Esophagus squamous epithelium (tissue), 5 donors: Measurements from ENCODE around the gene IPO7. TPM values are rescaled to one million over a fixed set of nuclear protein-coding genes. Genes with fewer than 3 reads are reported as not detected.

Source experiments
- DNase-seq: peaks from one replicate; lab custom pipeline; 2025; lab: John Stamatoyannopoulos, UW
- H3K27ac ChIP-seq, 4 donors: fragments of 200-600 bp; sonication (generic); one replicate each; pipeline ENCODE4 v1.5.1; 2016 to 2019; ENCODE audit warnings: mild to moderate bottlenecking in 1 of 4
- H3K27me3 ChIP-seq, 4 donors: fragments of 200-600 bp; sonication (generic); 1 replicate in 3 of 4; 2 replicates in 1 of 4; pipeline versions ENCODE4 v1.5.1 to v1.6.0; 2017 to 2021; ENCODE audit warnings: antibody characterized with exemption in 1 of 4
- H3K36me3 ChIP-seq, 3 donors: fragments of 200-600 bp; sonication (generic); one replicate each; pipeline ENCODE4 v1.5.1; 2016 to 2019
- H3K4me1 ChIP-seq, 3 donors: fragments of 200-600 bp; sonication (generic); one replicate each; pipeline ENCODE4 v1.5.1; 2017 to 2019
- H3K4me3 ChIP-seq, 4 donors: fragments of 200-600 bp; sonication (generic); 1 replicate in 3 of 4; 2 replicates in 1 of 4; pipeline ENCODE4 v1.5.1; 2016 to 2019; ENCODE audit warnings: mild to moderate bottlenecking in 2 of 4, moderate library complexity in 1 of 4
- H3K9me3 ChIP-seq, 3 donors: fragments of 200-600 bp; sonication (generic); one replicate each; pipeline ENCODE4 v1.5.1; 2016 to 2019
- CTCF ChIP-seq, 6 experiments: fragments of 450-650 bp in 4 of 6; fragments of 200-600 bp in 2 of 6; sonication (generic) in 2 of 6; IDR thresholded peaks; one replicate each; pipeline ENCODE4 v1.5.1; 2016 to 2019; ENCODE audit warnings: antibody characterized with exemption in 6 of 6, mild to moderate bottlenecking in 4 of 6, moderate library complexity in 4 of 6
- POLR2A ChIP-seq, 4 donors: fragments of 450-650 bp; IDR thresholded peaks; one replicate each; pipeline ENCODE4 v1.6.1; 2017; ENCODE audit warnings: antibody characterized with exemption in 4 of 4, mild to moderate bottlenecking in 4 of 4, moderate library complexity in 3 of 4
- WGBS, 2 donors: methylation state at CpG; one replicate each; pipeline ENCODE4 v1.1.5; 2018; 5-methylcytosine and 5-hydroxymethylcytosine counted together
- intact Hi-C: fragments of 100-400 bp; cut with DNase I; formaldehyde crosslinking; loops from one replicate; pipeline ENCODE4 v1.15.0; 2022
- total RNA-seq, 4 donors: library from RNA; depleted of rRNA; stranded (reverse); fragments of >200 nt; gene quantifications; one replicate each; pipeline ENCODE4 v1.1.0, GENCODE V29; 2016
- donor health status: DM: yes; HTN: yes; CAD: no.

The IPO7 gene
- total RNA-seq, 4 donors from 2014 or later: 34.8 to 118 (median 86.8) TPM

GRCh38 chr11:9470765-9471164 lies 86.3 kb downstream of the IPO7 start:
- DNase-seq: no peak
- H3K4me3 ChIP-seq: no peak overlapping the region
- H3K36me3 ChIP-seq: peaks cover 6 to 65% (median 8%) of the 10 kb centered on the region in 3 donors
- no peaks in the 10 kb centered on the region for H3K27me3 ChIP-seq
- WGBS, 2 donors: 86 to 94% methylated on average over 4 of the region's 4 CpGs
- H3K27ac ChIP-seq: no peak overlapping the region
- TF ChIP-seq POLR2A (IDR thresholded peaks at IDR 0.05) (no peak), CTCF (IDR thresholded peaks at IDR 0.05) (no peak)
- no peaks in the 10 kb centered on the region for H3K9me3 ChIP-seq
- intact Hi-C loops: no loop called here
- no peaks in the 10 kb centered on the region for H3K4me1 ChIP-seq

GRCh38 chr11:9473408-9473807 lies 89.0 kb downstream of the IPO7 start:
- H3K36me3 ChIP-seq: peaks cover 6 to 84% (median 10%) of the 10 kb centered on the region in 3 donors

GRCh38 chr11:9479899-9480298 lies 95.4 kb downstream of the IPO7 start:
- peaks cover 1 to 100% (median 12%) of the 10 kb centered on the region in 3 donors for H3K36me3 ChIP-seq

More at GRCh38 chr11:9473408-9473807, 89.0 kb downstream of the IPO7 start:
- DNase-seq: no peak
- H3K4me1 ChIP-seq: no peaks in the 10 kb centered on the region
- H3K9me3 ChIP-seq: no peaks in the 10 kb centered on the region
- H3K4me3 ChIP-seq: no peak overlapping the region
- H3K27me3 ChIP-seq: no peaks in the 10 kb centered on the region
- intact Hi-C loops: no loop called here
- H3K27ac ChIP-seq: no peak overlapping the region
- TF ChIP-seq CTCF (IDR thresholded peaks at IDR 0.05) (no peak), POLR2A (IDR thresholded peaks at IDR 0.05) (no peak)

GRCh38 chr11:9489080-9489765 lies 104.8 kb downstream of the IPO7 start:
- H3K36me3 ChIP-seq: peaks cover 0 to 87% (median 8%) of the 10 kb centered on the region in 3 donors
- 69 to 76% methylated on average over 3 of the region's 3 CpGs for WGBS, 2 donors
- H3K4me1 ChIP-seq: no peaks in the 10 kb centered on the region
- TF ChIP-seq CTCF (IDR thresholded peaks at IDR 0.05): no peak
- DNase-seq: no peak
- no peak overlapping the region for H3K27ac ChIP-seq
- H3K27me3 ChIP-seq: no peaks in the 10 kb centered on the region
- H3K4me3 ChIP-seq: no peak overlapping the region
- no peaks in the 10 kb centered on the region for H3K9me3 ChIP-seq
- intact Hi-C loops: no loop called here

More at GRCh38 chr11:9479899-9480298, 95.4 kb downstream of the IPO7 start:
- TF ChIP-seq POLR2A (IDR thresholded peaks at IDR 0.05) (no peak), CTCF (IDR thresholded peaks at IDR 0.05) (no peak)
- Histone ChIP-seq H3K9me3 (no peaks in the 10 kb centered on the region), H3K27ac (no peak overlapping the region), H3K27me3 (no peaks in the 10 kb centered on the region), H3K4me3 (no peak overlapping the region), H3K4me1 (no peaks in the 10 kb centered on the region)
- intact Hi-C loops: no loop called here
- no peak for DNase-seq
- WGBS, 2 donors: 72 to 75% methylated on average over 2 of the region's 2 CpGs

- no peak for DNase-seq
- Histone ChIP-seq H3K27ac (no peak overlapping the region), H3K36me3 (peaks cover 0 to 87% (median 11%) of the 10 kb centered on the region in 3 donors), H3K27me3 (no peaks in the 10 kb centered on the region), H3K9me3 (no peaks in the 10 kb centered on the region), H3K4me3 (no peak overlapping the region), H3K4me1 (no peaks in the 10 kb centered on the region)
- intact Hi-C loops: no loop called here
- TF ChIP-seq CTCF (IDR thresholded peaks at IDR 0.05): no peak
- TF ChIP-seq POLR2A (IDR thresholded peaks at IDR 0.05): no peak
- 85 to 97% methylated on average over 3 of the region's 3 CpGs for WGBS, 2 donors
Measured at GRCh38 chr11:9490376-9490775, 105.9 kb downstream of the IPO7 start.
